Stimulated activated CD4-positive, alpha-beta T cell treated with anti-CD3 and anti-CD28 coated beads, TNF-alpha, amount 100 ng/mL, for 4 hours (primary cell): Measurements from ENCODE around the gene DGKB.

Experiments
- DNase-seq, 3 experiments: peaks; one replicate each; pipeline ENCODE4 v3.0.0-alpha.2; 2020; ENCODE audit warnings: low read depth in 3 of 3

DGKB gene

GRCh38 chr7:14902589-14903067 lies at the start of gene DGKB:
Gene DGKB, minus strand, starts transcription at chr7:14902751.
- no peak for DNase-seq

GRCh38 chr7:14950013-14950412 lies 47.5 kb upstream of the DGKB start:
- DNase-seq, result no peak

- DNase-seq, result no peak
Measured at GRCh38 chr7:14938181-14938580, 35.6 kb upstream of the DGKB start.

GRCh38 chr7:14937581-14937980 lies 35.0 kb upstream of the DGKB start:
- DNase-seq, result no peak

GRCh38 chr7:14936554-14936953 lies 34.0 kb upstream of the DGKB start:
- DNase-seq, result no peak

- no peak for DNase-seq
Measured at GRCh38 chr7:14934839-14935238, 32.3 kb upstream of the DGKB start.

GRCh38 chr7:14931511-14932215 lies 29.1 kb upstream of the DGKB start:
- DNase-seq, result no peak

- DNase-seq, result no peak
Measured at GRCh38 chr7:14924398-14924797, 21.8 kb upstream of the DGKB start.

- DNase-seq, result no peak
Measured at GRCh38 chr7:14911077-14911476, 8.5 kb upstream of the DGKB start.

GRCh38 chr7:14908697-14909096 lies 6.1 kb upstream of the DGKB start:
- DNase-seq, result no peak

- DNase-seq, result no peak
Measured at GRCh38 chr7:14905764-14906163, 3.2 kb upstream of the DGKB start.

GRCh38 chr7:14900051-14900450 lies 2.5 kb downstream of the DGKB start:
- no peak for DNase-seq

GRCh38 chr7:14899030-14899429 lies 3.5 kb downstream of the DGKB start:
- no peak for DNase-seq

- DNase-seq, result no peak
Measured at GRCh38 chr7:14896461-14896860, 6.1 kb downstream of the DGKB start.

GRCh38 chr7:14894826-14895225 lies 7.7 kb downstream of the DGKB start:
- no peak for DNase-seq

- DNase-seq, result no peak
Measured at GRCh38 chr7:14892961-14893360, 9.6 kb downstream of the DGKB start.

GRCh38 chr7:14891289-14891688 lies 11.3 kb downstream of the DGKB start:
- no peak for DNase-seq

GRCh38 chr7:14888962-14889361 lies 13.6 kb downstream of the DGKB start:
- DNase-seq, result no peak

GRCh38 chr7:14886533-14886932 lies 16.0 kb downstream of the DGKB start:
- DNase-seq, result no peak

GRCh38 chr7:14875941-14876587 lies 26.5 kb downstream of the DGKB start:
- DNase-seq, result no peak

- no peak for DNase-seq
Measured at GRCh38 chr7:14871880-14872279, 30.7 kb downstream of the DGKB start.

- no peak for DNase-seq
Measured at GRCh38 chr7:14870394-14870793, 32.2 kb downstream of the DGKB start.

GRCh38 chr7:14868937-14869336 lies 33.6 kb downstream of the DGKB start:
- DNase-seq, result no peak

GRCh38 chr7:14861456-14861855 lies 41.1 kb downstream of the DGKB start:
- no peak for DNase-seq
